Mammary epithelial cell (primary cell): ENCODE results near the gene FREM2.

Source experiments
- CTCF ChIP-seq, 2 donors: IDR thresholded peaks in 1 of 2; conservative IDR thresholded peaks in 1 of 2; 2 replicates each; pipeline ENCODE4 v1.5.1; 2011 to 2012; ENCODE audit warnings: inconsistent platforms in 2 of 2, low read length in 2 of 2, mild to moderate bottlenecking in 2 of 2, control low read depth in 1 of 2, low read depth in 1 of 2; ENCODE audit not compliant: insufficient read depth in 1 of 2; ENCODE audit errors: extremely low read depth in 1 of 2
- EZH2 ChIP-seq: IDR thresholded peaks from 2 replicates; pipeline ENCODE4 v1.6.1; 2012; ENCODE audit warnings: low read length, inconsistent platforms, borderline replicate concordance

- TF ChIP-seq CTCF (conservative IDR thresholded peaks at IDR 0.05 in 1 of 2, IDR thresholded peaks at IDR 0.05 in 1 of 2; ENCODE audit: extremely low read depth in 1 of 2, insufficient read depth in 1 of 2, low read depth in 1 of 2, low read length in 2 of 2) = no peak
- no peak for TF ChIP-seq EZH2
These were observed 29.7 kb upstream of the FREM2 start for GRCh38 chr13:38657191-38657590.
